Hematopoietic multipotent progenitor cell treated with erythropoietin and hydrocortisone succinate and interleukin-3 and kit ligand, for 17 days (in vitro differentiated cells): ENCODE results near the gene RABGAP1L.
"Not testable (repeated sequence)": the region's sequence is repeated elsewhere in the genome, so short reads cannot be mapped to it uniquely, and the experiment has no call there.

ENCODE experiments used
- DNase-seq: peaks from one replicate; pipeline ENCODE4 v3.0.0-alpha.2; 2015; ENCODE audit warnings: low spot score

RABGAP1L gene

DNA sequence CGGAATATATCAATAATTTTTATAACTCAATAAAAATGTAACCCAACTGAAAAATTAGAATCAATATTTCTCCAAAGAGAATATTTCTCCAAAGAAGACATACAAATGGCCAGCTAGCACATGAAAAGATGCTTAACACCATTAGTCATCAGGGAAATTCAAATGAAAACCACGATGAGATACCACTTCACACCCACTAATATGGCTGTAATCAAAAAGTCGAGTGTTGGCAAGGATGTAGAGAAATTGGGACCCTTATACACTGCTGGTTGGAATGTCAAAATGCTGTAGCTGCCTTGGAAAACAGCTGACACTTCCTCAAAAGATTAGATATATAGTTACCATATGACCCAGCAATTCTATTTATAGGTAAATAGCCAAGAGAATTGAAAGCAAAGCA is 421.5 kb downstream of the RABGAP1L start:
- no peak for DNase-seq

DNA sequence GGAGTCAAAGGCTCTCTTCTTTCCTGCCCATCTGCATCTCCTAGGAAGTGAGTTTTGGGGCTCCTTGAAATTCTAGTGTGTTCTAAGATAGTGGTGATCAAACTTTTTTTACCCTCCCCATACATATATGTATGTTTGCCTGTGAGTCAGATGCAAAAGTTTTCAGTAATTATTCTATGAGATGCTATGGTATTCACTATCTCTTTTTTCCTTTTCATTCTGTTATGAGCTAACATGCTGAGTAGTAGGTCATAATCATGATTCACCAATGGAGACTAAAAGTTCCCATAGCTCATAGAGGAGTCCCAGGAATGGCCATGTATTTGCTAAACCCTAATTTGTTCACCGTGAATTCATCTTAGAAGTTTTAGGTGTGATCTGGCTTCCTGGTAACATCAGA is 424.0 kb downstream of the RABGAP1L start:
- no peak for DNase-seq

DNA sequence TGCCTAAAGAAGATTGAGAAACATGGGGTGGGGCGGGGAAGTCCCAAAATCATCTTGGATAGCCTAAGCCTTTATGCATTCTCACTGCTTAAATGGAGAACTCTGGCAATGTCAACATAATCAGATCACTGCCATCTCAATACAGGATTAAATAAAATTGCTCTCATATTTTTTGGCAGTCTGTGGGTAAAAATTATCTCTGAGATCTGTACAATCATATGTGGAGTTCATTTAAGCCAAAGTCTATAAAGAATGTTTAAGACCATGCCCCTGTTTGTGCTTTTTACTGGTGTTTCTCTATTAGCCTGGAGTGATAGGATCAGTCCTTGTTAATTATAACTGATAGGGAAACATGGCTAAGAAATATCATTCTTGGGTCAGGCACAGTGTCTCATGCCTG is 424.8 kb downstream of the RABGAP1L start:
- DNase-seq: no peak

DNA sequence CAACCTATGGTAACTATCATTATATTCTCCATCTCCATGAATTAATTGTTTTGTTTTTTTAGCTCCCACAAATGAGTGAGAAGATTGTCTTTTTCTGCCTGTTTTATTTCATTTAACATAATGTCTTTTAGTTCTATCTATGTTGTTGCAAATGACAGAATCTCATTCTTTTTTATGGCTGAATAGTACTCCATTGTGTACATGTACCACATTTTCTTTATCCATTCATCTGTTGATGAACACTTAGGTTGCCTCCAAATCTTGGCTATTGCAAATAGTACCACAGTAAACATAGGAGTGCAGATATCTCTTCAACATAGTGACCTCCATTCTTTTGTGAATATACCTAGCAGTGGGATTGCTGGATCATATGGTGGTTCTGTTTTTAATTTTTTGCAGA is 429.3 kb downstream of the RABGAP1L start:
- not testable (repeated sequence) for DNase-seq

DNA sequence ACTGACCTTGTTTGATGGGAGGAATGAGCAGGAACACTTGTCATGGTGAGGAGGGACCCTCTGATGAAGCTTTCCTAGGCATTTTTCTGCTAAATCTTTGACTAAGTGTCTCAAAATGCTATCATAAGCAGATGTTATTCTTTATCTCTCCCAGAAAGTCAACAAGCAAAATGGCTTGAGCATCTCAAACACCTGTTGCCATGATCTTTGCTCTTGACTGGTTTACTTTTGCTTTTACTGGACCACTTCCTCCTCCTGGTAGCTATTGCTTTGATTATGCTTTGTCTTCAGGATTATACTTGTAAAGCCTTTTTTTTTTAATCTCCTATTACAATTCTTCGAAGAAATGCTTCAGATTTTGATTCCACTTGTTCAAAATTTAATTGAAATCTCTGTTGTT is 445.9 kb downstream of the RABGAP1L start:
- DNase-seq: no peak

DNA sequence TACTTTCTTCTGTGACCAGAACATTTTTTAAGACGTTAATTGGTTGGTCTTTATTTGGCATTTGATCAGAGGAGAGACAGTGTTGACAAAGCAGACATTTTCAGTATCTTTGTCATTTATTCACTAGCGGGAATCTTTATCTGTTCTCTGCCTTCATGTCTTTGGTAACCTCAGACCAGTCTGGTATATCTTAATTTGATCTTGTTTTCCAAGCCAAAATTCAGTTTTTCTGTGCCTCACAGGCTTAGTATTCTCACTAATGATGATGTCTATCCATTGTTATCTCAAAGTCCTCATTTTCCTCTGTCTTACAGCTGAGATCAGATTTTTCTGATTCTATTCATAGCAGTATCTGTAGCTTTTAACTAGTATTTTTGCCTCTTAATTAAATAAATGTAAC is 447.2 kb downstream of the RABGAP1L start:
- DNase-seq: no peak

DNA sequence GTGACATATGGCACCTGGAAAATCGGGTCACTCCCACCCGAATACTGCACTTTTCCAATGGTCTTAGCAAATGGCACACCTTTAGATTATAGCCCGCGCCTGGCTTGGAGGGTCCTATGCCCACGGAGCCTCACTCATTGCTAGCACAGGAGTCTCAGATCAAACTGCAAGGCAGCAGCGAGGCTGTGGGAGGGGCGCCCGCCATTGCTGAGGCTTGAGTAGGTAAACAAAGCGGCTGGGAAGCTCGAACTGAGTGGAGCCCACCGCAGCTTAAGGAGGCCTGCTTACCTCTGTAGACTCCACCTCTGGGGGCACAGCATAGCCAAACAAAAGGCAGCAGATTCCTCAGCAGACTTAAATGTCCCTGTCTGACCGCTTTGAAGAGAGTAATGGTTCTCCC is 458.6 kb downstream of the RABGAP1L start:
- not testable (repeated sequence) for DNase-seq

DNA sequence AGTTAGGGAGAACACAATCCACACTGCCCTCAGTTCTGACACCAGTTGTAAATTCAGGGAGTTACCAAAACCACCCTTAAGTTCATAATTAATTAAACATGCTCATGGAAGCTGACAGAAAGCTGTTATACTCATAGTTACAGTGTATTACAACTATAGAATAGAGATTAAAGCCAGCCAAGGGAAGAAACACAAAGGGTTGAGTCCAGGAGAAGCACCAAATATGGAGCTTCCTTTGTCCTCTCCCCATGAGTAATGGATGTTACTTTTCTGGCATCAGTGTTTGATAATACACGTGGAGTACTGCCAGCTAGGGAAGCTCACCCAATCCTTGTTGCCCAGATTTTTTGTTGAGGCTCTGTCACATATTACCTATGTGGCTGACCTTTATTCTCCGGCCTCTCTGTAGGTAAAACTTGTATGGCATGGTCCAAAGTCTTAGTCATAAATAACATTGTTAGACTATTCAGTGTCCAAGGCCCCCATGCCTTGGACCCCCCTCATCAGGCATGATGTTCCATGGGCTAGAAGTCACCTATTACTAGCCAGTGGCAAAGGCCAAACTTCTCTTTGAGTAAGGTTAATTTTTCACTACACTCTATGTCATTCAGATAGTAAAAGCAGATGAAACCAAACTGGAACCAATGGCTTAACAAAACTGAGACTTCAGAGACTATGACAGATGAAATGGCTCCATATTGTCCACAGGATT is 464.2 kb downstream of the RABGAP1L start:
- DNase-seq: no peak

DNA sequence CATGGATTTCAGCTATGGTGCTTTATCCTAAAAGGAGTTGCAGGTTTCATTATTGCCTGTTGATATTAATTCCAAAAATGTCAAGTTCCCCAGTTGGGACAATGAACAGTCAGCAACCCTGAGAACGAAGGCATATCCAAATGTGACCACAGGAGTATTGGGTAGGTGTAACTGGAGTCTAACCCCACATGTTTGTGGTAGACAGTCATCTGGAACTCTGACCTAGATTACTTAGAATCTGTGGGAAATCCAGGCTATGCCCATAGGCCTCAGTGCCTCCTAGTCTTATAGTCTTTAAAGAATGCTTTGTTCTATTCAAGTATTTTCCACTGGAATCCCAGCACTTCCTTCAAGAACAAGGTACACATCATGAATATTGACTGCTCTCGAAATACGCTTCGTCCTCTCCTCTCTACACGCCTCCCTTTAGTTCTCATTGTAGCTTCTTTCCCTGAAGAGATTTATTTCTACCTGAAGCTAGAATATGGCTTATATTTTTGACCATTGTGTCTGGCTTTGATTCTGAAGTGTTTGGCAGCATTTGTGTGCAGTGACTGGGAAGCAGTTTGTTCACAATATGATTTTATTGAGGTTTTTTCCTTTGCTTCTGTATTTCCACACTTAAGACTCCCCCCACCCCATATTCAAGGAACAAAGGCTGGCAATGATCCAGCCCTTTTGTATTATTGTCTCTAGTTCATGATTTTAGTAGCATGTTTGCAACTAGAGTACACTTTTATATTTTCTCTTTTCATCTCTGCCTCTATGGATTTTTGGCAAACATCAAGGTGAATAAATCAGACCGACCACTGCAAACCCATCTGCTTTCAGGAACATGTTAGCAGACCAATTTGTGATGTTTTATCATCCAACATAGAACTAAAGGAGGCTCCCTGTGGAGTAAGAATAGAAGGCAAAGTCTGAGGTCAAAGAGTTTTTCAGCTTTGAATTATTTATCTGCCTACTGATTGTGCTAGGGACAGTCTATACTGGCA is 467.0 kb downstream of the RABGAP1L start:
- DNase-seq: no peak

DNA sequence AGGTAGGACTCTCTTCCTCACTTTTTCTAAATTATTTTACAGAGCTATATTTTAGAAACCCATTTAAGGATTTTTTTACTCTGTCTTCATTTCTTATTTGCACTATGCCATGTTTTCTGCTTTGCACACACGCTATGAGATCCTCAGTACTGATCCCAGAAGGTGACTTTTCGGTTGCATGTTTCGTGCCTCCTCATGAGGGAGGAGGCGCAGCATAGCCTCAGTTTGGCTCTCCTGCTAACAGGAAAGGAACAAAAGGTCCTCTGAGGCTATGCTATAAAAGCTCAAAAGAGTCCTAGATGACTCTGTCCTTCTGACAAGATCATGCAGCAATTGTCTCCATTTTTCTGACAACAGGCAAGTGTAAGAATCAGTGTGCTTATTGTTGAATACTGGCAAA is 478.2 kb downstream of the RABGAP1L start:
- no peak for DNase-seq

DNA sequence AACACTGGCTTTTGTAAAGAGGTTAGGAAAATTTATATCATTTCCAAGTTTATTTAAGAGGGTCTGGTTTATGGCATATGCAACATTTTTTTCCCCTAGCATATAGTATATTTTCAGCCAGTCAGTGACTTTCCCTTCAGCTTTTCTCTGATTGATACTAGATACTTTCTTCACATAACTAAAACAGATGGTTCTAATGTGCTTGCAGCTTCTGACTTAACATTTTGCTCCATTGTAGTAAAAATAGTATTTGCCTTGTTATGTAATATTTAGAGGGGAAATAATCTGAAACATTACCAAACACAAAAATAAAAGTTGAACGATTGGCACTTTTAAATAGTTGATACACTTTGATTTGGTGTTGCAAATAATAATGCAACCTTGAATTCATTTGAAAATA is 480.1 kb downstream of the RABGAP1L start:
- no peak for DNase-seq

DNA sequence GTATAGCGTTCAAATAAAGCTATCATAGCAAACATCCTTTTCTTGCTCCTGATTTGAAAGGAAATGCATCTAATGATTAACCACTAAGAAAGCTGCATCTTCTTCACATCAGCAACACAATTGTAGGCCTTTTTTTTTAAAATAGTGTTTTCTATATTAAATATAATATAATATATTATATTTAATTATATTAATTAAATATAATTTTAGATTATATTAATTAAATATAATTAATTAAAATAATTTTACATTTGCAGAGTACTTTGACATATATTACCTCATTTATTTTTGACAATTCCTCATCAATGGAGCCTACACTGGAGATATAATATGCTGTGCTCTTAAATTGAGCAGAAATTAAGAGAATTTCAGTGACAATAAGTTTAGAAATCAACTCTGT is 481.5 kb downstream of the RABGAP1L start:
- DNase-seq: no peak

DNA sequence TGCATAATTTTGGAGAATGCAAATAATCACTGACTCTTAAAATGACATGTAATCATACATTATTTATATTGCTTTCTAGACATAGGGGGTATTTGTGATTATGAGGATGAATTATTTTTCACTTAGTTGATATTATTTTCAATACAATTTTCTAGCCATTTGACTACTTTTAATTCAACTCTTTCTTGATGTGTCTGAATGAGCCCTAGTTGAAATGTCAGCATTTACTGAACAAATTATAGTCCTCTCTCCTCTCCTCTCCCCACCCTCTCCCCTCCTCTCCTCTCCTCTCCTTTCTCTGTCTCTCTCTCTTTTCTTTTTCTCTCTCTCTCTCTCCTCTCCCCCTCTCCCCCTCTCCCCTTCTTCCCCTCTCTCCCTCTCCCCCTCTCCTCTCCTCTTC is 483.1 kb downstream of the RABGAP1L start:
- DNase-seq: no peak

DNA sequence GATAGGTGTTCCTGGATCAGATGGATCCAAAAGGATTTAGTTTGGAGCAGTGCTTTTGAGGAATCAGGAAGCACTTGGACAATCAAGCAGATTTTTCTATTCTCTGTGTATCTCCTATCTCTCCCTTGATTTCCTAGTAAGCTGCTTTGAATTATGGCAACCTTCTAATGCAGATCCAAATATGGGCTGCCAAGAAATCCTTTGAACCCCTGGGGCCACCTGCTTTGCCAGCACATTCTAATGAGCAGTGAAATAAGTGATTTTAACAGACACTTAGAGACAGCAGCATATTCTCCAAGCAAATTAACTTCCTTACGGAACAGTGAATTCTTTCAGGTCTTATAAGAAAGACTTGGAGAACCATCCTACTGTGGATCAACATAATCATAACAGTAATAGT is 483.9 kb downstream of the RABGAP1L start:
- DNase-seq: no peak

DNA sequence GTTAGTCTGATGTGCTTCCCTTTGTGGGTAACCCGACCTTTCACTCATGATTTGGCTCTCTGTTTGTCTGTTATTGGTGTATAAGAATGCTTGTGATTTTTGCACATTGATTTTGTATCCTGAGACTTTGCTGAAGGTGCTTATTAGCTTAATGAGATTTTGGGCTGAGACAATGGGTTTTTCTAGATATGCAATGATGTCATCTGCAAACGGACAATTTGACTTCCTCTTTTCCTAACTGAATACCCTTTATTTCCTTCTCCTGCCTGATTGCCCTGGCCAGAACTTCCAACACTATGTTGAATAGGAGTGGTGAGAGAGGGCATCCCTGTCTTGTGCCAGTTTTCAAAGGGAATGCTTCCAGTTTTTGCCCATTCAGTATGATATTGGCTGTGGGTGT is 490.3 kb downstream of the RABGAP1L start:
- DNase-seq: not testable (repeated sequence)

DNA sequence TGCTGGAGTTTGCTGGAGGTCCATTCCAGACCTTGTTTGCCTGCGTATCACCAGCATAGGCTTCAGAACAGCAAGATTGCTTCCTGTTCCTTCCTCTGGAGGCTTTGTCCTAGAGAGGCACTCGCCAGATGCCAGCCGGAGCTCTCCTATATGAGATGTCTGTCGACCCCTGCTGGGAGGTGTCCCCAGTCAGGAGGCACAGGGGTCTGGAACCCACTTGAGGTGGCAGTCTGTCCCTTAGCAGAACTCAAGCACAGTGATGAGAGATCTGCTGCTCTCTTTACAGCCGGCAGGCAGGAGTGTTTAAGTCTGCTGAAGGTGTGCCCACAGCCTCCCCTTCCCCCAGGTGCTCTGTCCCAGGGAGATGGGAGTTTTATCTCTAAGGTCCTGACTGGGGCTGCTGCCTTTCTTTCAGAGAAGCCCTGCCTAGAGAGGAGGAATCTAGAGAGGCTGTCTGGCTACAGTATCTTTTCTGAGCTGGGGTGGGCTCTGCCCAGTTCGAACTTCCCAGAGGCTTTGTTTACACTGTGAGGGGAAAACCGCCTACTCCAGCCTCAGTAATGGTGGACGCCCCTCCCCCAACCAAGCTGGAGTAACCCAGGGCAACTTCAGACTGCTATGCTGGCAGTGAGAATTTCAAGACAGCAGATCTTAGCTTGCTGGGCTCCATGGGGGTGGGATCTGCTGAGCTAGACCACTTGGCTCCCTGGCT is 493.4 kb downstream of the RABGAP1L start:
- DNase-seq: no peak

DNA sequence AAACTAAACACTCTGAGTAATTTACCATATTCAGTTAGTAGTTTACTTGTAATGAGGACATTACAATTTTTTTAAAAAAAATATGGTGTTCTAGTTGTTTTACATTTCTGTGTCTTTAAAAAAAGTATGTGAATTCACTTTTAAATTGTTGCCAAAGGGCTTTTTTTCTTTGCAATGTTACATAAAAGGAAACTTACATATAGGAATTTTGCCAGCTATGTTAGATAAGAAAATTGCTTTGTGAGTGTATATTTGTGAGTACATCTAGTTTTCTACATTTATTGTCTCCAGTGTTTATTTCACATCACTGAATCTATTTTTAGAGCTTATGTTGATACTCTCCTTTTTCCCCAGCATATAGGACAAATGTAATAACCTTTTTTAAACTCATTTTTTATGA is 495.2 kb downstream of the RABGAP1L start:
- DNase-seq: no peak

DNA sequence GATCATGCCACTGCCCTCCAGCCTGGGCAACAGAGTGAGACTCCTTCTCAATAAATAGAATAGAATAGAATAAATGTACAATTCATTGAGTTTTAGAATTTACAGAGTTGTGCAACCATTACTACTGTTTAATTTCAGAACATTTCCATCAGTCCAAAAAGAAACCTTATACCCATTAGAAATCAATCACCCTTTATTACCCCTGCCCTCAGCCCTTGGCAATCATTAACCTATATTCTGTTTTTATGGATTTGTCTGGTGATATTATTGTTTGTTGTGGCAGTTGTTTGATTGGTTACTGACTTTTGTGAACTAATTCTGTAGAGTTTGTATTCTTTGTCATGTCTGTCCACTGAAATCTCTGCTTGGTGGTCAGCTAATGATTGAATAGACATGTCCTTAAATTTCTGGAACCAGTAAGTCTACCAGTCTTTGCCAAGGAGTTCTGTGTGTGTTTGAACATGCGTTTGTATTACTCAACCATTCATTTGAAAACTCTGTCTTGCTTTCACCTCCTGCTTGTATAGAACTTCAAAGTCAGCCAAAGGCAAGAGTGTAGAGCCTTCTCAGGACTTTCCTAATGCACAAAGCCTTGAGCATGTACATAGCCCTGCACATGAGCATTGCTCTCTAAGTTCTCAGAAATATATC is 497.2 kb downstream of the RABGAP1L start:
- DNase-seq: no peak

DNA sequence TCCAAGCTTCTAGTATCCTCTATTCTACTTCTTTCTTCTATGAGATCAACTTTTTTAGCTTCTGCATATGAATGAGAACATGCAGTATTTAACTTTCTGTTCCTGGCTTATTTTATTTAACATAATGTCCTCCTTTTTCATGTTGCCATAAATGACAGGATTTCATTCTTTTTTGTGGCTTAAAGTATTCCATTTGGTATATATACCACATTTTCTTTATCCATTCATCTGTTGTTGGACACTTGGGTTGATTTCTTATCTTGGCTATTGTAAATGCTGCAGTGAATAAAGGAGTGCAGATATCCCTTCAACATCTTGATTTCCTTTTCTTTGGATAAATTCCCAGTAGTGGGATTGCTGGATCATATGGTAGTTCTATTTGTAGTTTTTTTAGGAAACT is 498.1 kb downstream of the RABGAP1L start:
- no peak for DNase-seq

DNA sequence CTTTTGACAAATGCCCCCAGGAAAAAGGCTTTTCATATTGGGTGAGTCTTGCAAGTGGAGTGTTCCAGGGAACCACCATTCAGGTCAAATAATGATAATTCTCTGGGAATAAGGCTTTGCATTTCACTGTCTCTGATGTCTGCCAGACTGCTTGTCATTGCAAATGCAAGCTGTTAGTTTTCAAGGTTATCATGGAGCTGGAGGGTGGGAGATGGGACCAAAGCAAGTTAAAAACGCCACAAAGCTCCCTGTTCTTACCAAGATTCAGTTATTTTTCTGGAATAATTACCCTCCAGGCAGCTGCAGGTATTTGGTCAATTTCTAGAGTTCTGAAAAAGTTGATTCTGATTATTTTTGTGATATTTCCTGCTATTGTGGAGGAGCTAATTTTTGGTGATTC is 498.6 kb downstream of the RABGAP1L start:
- DNase-seq: no peak

DNA sequence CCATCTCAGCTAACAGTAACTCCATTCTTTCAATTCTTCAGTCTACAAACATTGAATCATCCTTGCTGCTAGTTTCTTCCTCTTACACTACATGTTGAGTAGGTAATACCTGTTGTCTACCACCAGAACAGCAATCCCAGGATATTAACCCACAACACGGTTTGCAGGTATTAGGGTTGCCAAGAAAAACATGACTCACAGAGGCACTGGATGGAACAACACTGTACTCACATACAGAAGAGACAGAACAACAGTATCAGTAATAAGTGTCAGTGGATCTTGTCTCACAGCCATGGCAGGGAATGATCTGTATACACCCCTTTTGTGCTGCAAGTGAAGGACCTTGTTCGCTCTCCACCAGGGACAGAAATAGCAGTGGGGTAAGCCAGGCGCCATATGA is 500.5 kb downstream of the RABGAP1L start:
- DNase-seq: no peak

DNA sequence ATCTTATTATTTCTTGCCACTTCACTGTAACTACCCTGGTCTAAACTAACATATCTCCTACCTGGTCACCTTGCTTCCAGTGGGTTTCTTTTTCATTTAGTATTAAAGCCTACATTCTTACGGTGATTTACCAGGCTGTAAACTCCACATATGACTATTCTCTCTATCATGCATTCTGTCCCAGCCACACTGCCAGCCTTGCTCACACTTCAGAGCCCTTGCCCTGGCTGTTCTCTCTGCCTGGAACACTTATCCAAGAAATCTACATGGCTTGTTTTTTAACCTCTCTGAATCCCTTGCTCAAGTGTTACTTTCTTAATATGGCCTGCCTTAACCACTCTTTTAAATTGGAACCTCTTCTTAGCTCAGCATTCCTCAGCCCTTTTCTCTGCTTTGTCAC is 501.2 kb downstream of the RABGAP1L start:
- DNase-seq: no peak
